A549 (cell line): Measurements from ENCODE around the gene GIN1. TPM values are rescaled to one million over a fixed set of nuclear protein-coding genes. Genes with fewer than 3 reads are reported as not detected.

ENCODE experiments used
- ATAC-seq, 2 experiments: fragments of 200-7000 bp in 1 of 2; fragments of >200 bp in 1 of 2; cut with Nextera tagmentation in 1 of 2; cut with Tn5 transposase in 1 of 2; 3 replicates each; pipeline versions ENCODE4 v1.8.0 to v1.9.1; 2018 to 2020; ENCODE audit warnings: mild to moderate bottlenecking in 1 of 2, moderate library complexity in 1 of 2
- CTCF ChIA-PET: fragments of 300-600 bp; sonication (Branson Sonifier 250); formaldehyde crosslinking; extraction: SDS; loops from one replicate; lab custom pipeline; 2021; ENCODE audit warnings: antibody characterized with exemption, inconsistent platforms; lab: Yijun Ruan, JAX
- POLR2A ChIA-PET: fragments of 350-600 bp; formaldehyde crosslinking; extraction: SDS; loops from one replicate; lab custom pipeline; 2021; ENCODE audit warnings: antibody characterized with exemption, inconsistent platforms; lab: Yijun Ruan, JAX
- DNase-seq, 2 experiments: peaks; one replicate each; pipeline versions ENCODE4 v3.0.0 to v3.0.0-alpha.2; 2011 to 2016; ENCODE audit warnings: low read depth in 1 of 2, low spot score in 1 of 2
- FAIRE-seq: peaks from 2 replicates; lab custom pipeline; 2011; peaks lifted over from hg19 to GRCh38; lab: Jason Lieb, UNC
- H3K27ac ChIP-seq, 2 experiments: fragments of >200 bp; sonication (Bioruptor Twin); formaldehyde crosslinking; 3 replicates each; pipeline ENCODE4 v1.5.1; 2016 to 2017
- H3K4me1 ChIP-seq: fragments of >200 bp; sonication (Bioruptor Twin); formaldehyde crosslinking; 3 replicates; pipeline ENCODE4 v1.6.1; 2016
- H3K4me2 ChIP-seq: fragments of >200 bp; sonication (Bioruptor Twin); formaldehyde crosslinking; 3 replicates; pipeline ENCODE4 v1.6.1; 2016
- H3K4me3 ChIP-seq: fragments of >200 bp; sonication (Bioruptor Twin); formaldehyde crosslinking; 3 replicates; pipeline ENCODE4 v1.5.1; 2016
- H3K9me3 ChIP-seq: fragments of >200 bp; sonication (Bioruptor Twin); formaldehyde crosslinking; 3 replicates; pipeline ENCODE4 v1.6.1; 2016
- CBX8 ChIP-seq: fragments of 200-600 bp; sonication (generic); IDR thresholded peaks from 2 replicates; pipeline ENCODE4 v1.6.1; 2016
- CHD2 ChIP-seq: fragments of 150-350 bp; IDR thresholded peaks from 2 replicates; pipeline ENCODE4 v1.6.1; 2014; ENCODE audit warnings: low read length; ENCODE audit not compliant: partially characterized antibody
- CHD4 ChIP-seq: fragments of 200-600 bp; sonication (generic); IDR thresholded peaks from 2 replicates; pipeline ENCODE4 v1.6.1; 2016; ENCODE audit warnings: antibody characterized with exemption, mild to moderate bottlenecking, borderline replicate concordance
- CTCF ChIP-seq: fragments of >200 bp; sonication (Bioruptor Twin); formaldehyde crosslinking; IDR thresholded peaks from 3 replicates; pipeline ENCODE4 v1.5.1; 2016
- E2F6 ChIP-seq: IDR thresholded peaks from 2 replicates; pipeline ENCODE4 v1.6.1; 2012; ENCODE audit warnings: low read depth, borderline replicate concordance
- EHF ChIP-seq: fragments of 250-450 bp; sonication (Bioruptor Pico); IDR thresholded peaks from 2 replicates; pipeline ENCODE4 v1.5.0; 2020; ENCODE audit warnings: mild to moderate bottlenecking
- ELK1 ChIP-seq: fragments of 150-350 bp; IDR thresholded peaks from 2 replicates; pipeline ENCODE4 v1.6.1; 2014; ENCODE audit warnings: low read depth, mild to moderate bottlenecking, low read length
- GATA3 ChIP-seq: IDR thresholded peaks from 2 replicates; pipeline ENCODE4 v1.6.1; 2012; ENCODE audit warnings: borderline replicate concordance
- HEYL ChIP-seq: fragments of 250-450 bp; sonication (Bioruptor Pico); IDR thresholded peaks from 2 replicates; pipeline ENCODE4 v1.8.0; 2021; ENCODE audit warnings: mild to moderate bottlenecking, moderate library complexity
- HOXA7 ChIP-seq: fragments of 250-450 bp; sonication (Bioruptor Pico); IDR thresholded peaks from 2 replicates; pipeline ENCODE4 v1.5.0; 2020; ENCODE audit warnings: mild to moderate bottlenecking, moderate library complexity
- JUN ChIP-seq, 2 experiments: fragments of >200 bp; sonication (Bioruptor Twin); formaldehyde crosslinking; IDR thresholded peaks; 2 replicates in 1 of 2; 3 replicates in 1 of 2; pipeline ENCODE4 v1.6.1; 2016 to 2017
- KDM1A ChIP-seq: fragments of 200-600 bp; sonication (generic); IDR thresholded peaks from 2 replicates; pipeline ENCODE4 v1.6.1; 2016; ENCODE audit warnings: low read depth, mild to moderate bottlenecking
- MAFK ChIP-seq: fragments of 450-650 bp; IDR thresholded peaks from 2 replicates; pipeline ENCODE4 v1.6.1; 2014; ENCODE audit not compliant: partially characterized antibody
- NPAS2 ChIP-seq: fragments of 250-450 bp; sonication (Bioruptor Pico); IDR thresholded peaks from 2 replicates; pipeline ENCODE4 v1.8.0; 2022; ENCODE audit warnings: mild to moderate bottlenecking, moderate library complexity, borderline replicate concordance
- NR3C1 ChIP-seq: fragments of >200 bp; sonication (Bioruptor Twin); formaldehyde crosslinking; IDR thresholded peaks from 3 replicates; pipeline ENCODE4 v1.6.1; 2017
- PBX3 ChIP-seq: IDR thresholded peaks from 2 replicates; pipeline ENCODE4 v1.6.1; 2012
- POLR2AphosphoS2 ChIP-seq: conservative IDR thresholded peaks from 2 replicates; pipeline ENCODE4 v1.6.1; 2012; ENCODE audit warnings: low read length, improper control_type of control experiment, inconsistent platforms
- RAD21 ChIP-seq, 2 experiments: fragments of >200 bp in 1 of 2; sonication (Bioruptor Twin) in 1 of 2; formaldehyde crosslinking in 1 of 2; IDR thresholded peaks in 1 of 2; conservative IDR thresholded peaks in 1 of 2; 2 replicates in 1 of 2; 3 replicates in 1 of 2; pipeline ENCODE4 v1.6.1; 2012 to 2018; ENCODE audit warnings: inconsistent platforms in 1 of 2
- RCOR1 ChIP-seq: fragments of 150-350 bp; IDR thresholded peaks from 2 replicates; pipeline ENCODE4 v1.6.1; 2014; ENCODE audit warnings: antibody characterized with exemption, low read length, low read depth
- RFX5 ChIP-seq: fragments of 450-650 bp; IDR thresholded peaks from 2 replicates; pipeline ENCODE4 v1.7.1; 2014; ENCODE audit warnings: antibody characterized with exemption, mild to moderate bottlenecking, moderate library complexity
- RNF2 ChIP-seq: fragments of 200-600 bp; sonication (generic); IDR thresholded peaks from 2 replicates; pipeline ENCODE4 v1.6.1; 2016; ENCODE audit warnings: low read depth, mild to moderate bottlenecking, antibody characterized with exemption, moderate library complexity, borderline replicate concordance
- SMC3 ChIP-seq: fragments of >200 bp; sonication (Bioruptor Twin); formaldehyde crosslinking; IDR thresholded peaks from 3 replicates; pipeline ENCODE4 v1.6.1; 2018; ENCODE audit warnings: inconsistent platforms
- TFCP2L1 ChIP-seq: fragments of 250-450 bp; sonication (Bioruptor Pico); IDR thresholded peaks from 2 replicates; pipeline ENCODE4 v1.5.0; 2021; ENCODE audit warnings: mild to moderate bottlenecking
- ZNF302 ChIP-seq: fragments of 250-450 bp; sonication (Bioruptor Pico); IDR thresholded peaks from 2 replicates; pipeline ENCODE4 v1.9.0; 2021; ENCODE audit warnings: inconsistent platforms, mild to moderate bottlenecking, moderate library complexity
- WGBS: methylation state at CpG from one replicate; pipeline ENCODE4 v1.1.6; 2017; ENCODE audit errors: missing lambda C conversion rate; 5-methylcytosine and 5-hydroxymethylcytosine counted together
- polyA plus RNA-seq, 4 experiments: library from polyadenylated mRNA; depleted of rRNA in 3 of 4; stranded (reverse); fragments of >200 nt; fragmentation: RNase III in 1 of 4; extraction: RNeasy Plus Mini Kit Qiagen cat#74134 plus additional on column Dnase treatment in 1 of 4; gene quantifications; 2 replicates in 3 of 4; 3 replicates in 1 of 4; pipeline ENCODE4 v1.2.3, GENCODE V29; 2011 to 2017

Gene GIN1
- polyA plus RNA-seq, 2 of the 4 experiments (the other 2 are of a cell fraction) = 7.9 to 13.5 TPM

- Histone ChIP-seq H3K4me3 (no peak overlapping the region), H3K4me2 (no peak overlapping the region)
- no peak for FAIRE-seq
- TF ChIP-seq RCOR1 (no peak), MAFK (no peak), CHD2 (no peak), E2F6 (no peak), RAD21 (conservative IDR thresholded peaks at IDR 0.05 in 1 of 2, IDR thresholded peaks at IDR 0.05 in 1 of 2) (no peak), RFX5 (no peak), POLR2AphosphoS2 (no peak), RNF2 (no peak)
- TF ChIP-seq, all 56 proteins: peak for 0
- DNase-seq (no peak), ATAC-seq (no peak)
- Histone ChIP-seq H3K4me1 (no peaks in the 10 kb centered on the region), H3K9me3 (no peaks in the 10 kb centered on the region), H3K27ac (no peak overlapping the region)
- CTCF ChIA-PET = interaction anchor here (0.8 to 1.6 kb wide), 2 partner anchors 12 to 156 kb away, joined by 3 to 8 read pairs; no protein-coding TSS in a partner anchor
- WGBS = 90% methylated on average over 2 of the region's 2 CpGs
- POLR2A ChIA-PET = no interaction called here
These were observed 7.4 kb upstream of the GIN1 start for GRCh38 chr5:103127292-103127817.

DNA sequence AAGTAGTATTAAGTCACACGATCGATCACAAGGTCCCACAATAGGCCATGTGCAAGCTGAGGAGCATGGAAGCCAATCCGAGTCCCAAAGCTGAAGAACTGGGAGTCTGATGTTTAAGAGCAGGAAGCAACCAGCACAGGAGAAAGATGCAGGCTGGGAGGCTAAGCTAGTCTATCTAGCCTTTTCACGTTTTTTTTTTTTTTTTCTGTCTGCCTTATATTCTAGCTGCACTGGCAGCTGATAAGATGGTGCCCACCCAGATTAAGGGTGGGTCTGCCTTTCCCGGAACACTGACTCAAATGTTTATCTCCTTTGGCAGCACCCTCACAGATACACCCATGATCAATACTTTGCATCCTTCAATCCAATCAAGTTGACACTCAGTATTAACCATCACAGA lies 6.6 kb upstream of the GIN1 start:
- FAIRE-seq (no peak), DNase-seq (no peak), ATAC-seq (no peak)
- H3K4me2 ChIP-seq = no peak overlapping the region
- no peak overlapping the region for H3K27ac ChIP-seq
- H3K4me1 ChIP-seq = peaks cover 6% of the 10 kb centered on the region; the same call in 1 of the 3 replicates
- POLR2A ChIA-PET = no interaction called here
- no peak for TF ChIP-seq JUN (IDR thresholded peaks at IDR 0.05)
- TF ChIP-seq PBX3 = no peak
- TF ChIP-seq GATA3 = no peak
- no peak for TF ChIP-seq EHF (CRISPR knock-in tag)
- TF ChIP-seq HOXA7 (CRISPR knock-in tag) = no peak
- TF ChIP-seq CBX8 = no peak
- no peak for TF ChIP-seq ZNF302 (CRISPR knock-in tag)
- no peak for TF ChIP-seq CTCF
- TF ChIP-seq ELK1 = no peak
- no peak for TF ChIP-seq KDM1A
- TF ChIP-seq RFX5 = no peak
- TF ChIP-seq NPAS2 (CRISPR knock-in tag) = no peak
- no peak for TF ChIP-seq NR3C1
- TF ChIP-seq TFCP2L1 = no peak
- TF ChIP-seq SMC3 = no peak
- no peak for TF ChIP-seq HEYL (CRISPR knock-in tag)
- no peak for TF ChIP-seq CHD4
- H3K4me3 ChIP-seq = no peak overlapping the region
- WGBS = 87% methylated on average over 5 of the region's 5 CpGs
- H3K9me3 ChIP-seq = no peaks in the 10 kb centered on the region
- CTCF ChIA-PET = interaction anchor here (0.8 to 1.6 kb wide), 2 partner anchors 13 to 155 kb away, joined by 3 to 8 read pairs; no protein-coding TSS in a partner anchor
